Breast epithelium (tissue), 3 donors: ENCODE measurements around the gene BUB3.

Experiments
- CTCF ChIP-seq, 3 donors: fragments of 450-650 bp; IDR thresholded peaks; one replicate each; pipeline ENCODE4 v1.5.1; 2016 to 2017; ENCODE audit warnings: antibody characterized with exemption in 3 of 3, mild to moderate bottlenecking in 3 of 3, moderate library complexity in 3 of 3
- POLR2A ChIP-seq: fragments of 450-650 bp; IDR thresholded peaks from one replicate; pipeline ENCODE4 v1.6.1; 2016; ENCODE audit warnings: antibody characterized with exemption, mild to moderate bottlenecking, moderate library complexity
- POLR2AphosphoS5 ChIP-seq, 3 donors: sonication (generic); formaldehyde crosslinking; IDR thresholded peaks; one replicate each; pipeline ENCODE4 v1.6.1; 2017; ENCODE audit warnings: antibody characterized with exemption in 3 of 3

- no peak for TF ChIP-seq POLR2A
- TF ChIP-seq CTCF (IDR thresholded peaks at IDR 0.05), result no peak
- TF ChIP-seq POLR2AphosphoS5 (IDR thresholded peaks at IDR 0.05), result no peak
These were observed 11.5 kb upstream of the BUB3 start for GRCh38 chr10:123142701-123143161.
